Subcutaneous abdominal adipose tissue (tissue), 5 donors: ENCODE measurements around the gene NPY4R.
"Not testable (repeated sequence)": the region's sequence is repeated elsewhere in the genome, so short reads cannot be mapped to it uniquely, and the experiment has no call there.

Experiments
- H3K27ac ChIP-seq: one replicate; pipeline ENCODE4 v1.7.0; 2013; ENCODE audit warnings: low read depth, mild to moderate bottlenecking, inconsistent platforms, low read length, moderate library complexity
- H3K27me3 ChIP-seq, 5 donors: one replicate each; pipeline ENCODE4 v1.7.0; 2013; ENCODE audit warnings: low read length in 5 of 5, inconsistent platforms in 1 of 5; ENCODE audit not compliant: control insufficient read depth in 5 of 5, insufficient read depth in 4 of 5
- H3K36me3 ChIP-seq, 5 donors: one replicate each; pipeline ENCODE4 v1.7.0; 2013; ENCODE audit warnings: low read length in 5 of 5; ENCODE audit not compliant: control insufficient read depth in 5 of 5, insufficient read depth in 5 of 5
- H3K4me1 ChIP-seq, 5 donors: one replicate each; pipeline ENCODE4 v1.7.0; 2013; ENCODE audit warnings: low read length in 5 of 5, mild to moderate bottlenecking in 3 of 5, moderate library complexity in 1 of 5; ENCODE audit not compliant: control insufficient read depth in 5 of 5, insufficient read depth in 5 of 5
- H3K4me3 ChIP-seq, 5 donors: one replicate each; pipeline ENCODE4 v1.7.0; 2013; ENCODE audit warnings: low read length in 5 of 5, low read depth in 1 of 5
- H3K9ac ChIP-seq, 5 donors: one replicate each; pipeline ENCODE4 v1.7.0; 2013; ENCODE audit warnings: low read length in 5 of 5, mild to moderate bottlenecking in 4 of 5, moderate library complexity in 3 of 5
- H3K9me3 ChIP-seq, 5 donors: one replicate each; pipeline ENCODE4 v1.7.0; 2013; ENCODE audit warnings: low read length in 5 of 5; ENCODE audit not compliant: control insufficient read depth in 5 of 5
- donor health status: healthy.
- donor health status: healthy.
- donor health status: healthy.
- donor health status: healthy.
- donor health status: healthy.

NPY4R gene

GRCh38 chr10:46457071-46457470 lies 8.7 kb downstream of the NPY4R start:
- H3K27me3 ChIP-seq, H3K4me3 ChIP-seq, H3K36me3 ChIP-seq, H3K9ac ChIP-seq, H3K9me3 ChIP-seq, H3K27ac ChIP-seq, H3K4me1 ChIP-seq: not testable (repeated sequence)

DNA sequence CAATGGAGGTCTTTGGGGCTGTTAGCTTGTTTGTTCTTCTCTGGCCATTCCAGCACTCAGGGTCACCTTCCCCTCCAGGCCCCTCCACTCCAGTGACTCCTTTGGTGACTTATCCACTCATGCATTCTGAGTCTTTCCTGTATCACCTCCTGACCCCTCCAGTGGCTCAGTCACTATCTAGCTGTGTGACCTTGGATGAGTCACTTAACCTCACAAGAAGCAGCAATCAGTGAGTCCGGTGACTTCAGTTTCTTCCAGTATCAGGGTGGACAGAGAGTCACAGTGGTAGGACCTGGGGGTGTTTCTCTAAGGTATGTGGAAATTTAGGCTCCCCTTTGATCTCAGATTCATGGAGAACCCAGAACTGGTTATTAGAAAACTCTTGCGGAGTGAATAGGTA lies 9.8 kb downstream of the NPY4R start:
- H3K4me1 ChIP-seq, H3K9me3 ChIP-seq, H3K9ac ChIP-seq, H3K27me3 ChIP-seq, H3K27ac ChIP-seq, H3K36me3 ChIP-seq, H3K4me3 ChIP-seq: not testable (repeated sequence)

GRCh38 chr10:46451365-46451764 lies 14.4 kb downstream of the NPY4R start:
- not testable (repeated sequence) for H3K4me3 ChIP-seq

GRCh38 chr10:46450829-46451228 lies 14.9 kb downstream of the NPY4R start:
- H3K9me3 ChIP-seq, H3K27ac ChIP-seq, H3K27me3 ChIP-seq, H3K36me3 ChIP-seq, H3K4me1 ChIP-seq, H3K9ac ChIP-seq, H3K4me3 ChIP-seq: not testable (repeated sequence)

More at GRCh38 chr10:46451365-46451764, 14.4 kb downstream of the NPY4R start:
- not testable (repeated sequence) for H3K27ac ChIP-seq, H3K9me3 ChIP-seq, H3K4me1 ChIP-seq, H3K27me3 ChIP-seq, H3K36me3 ChIP-seq, H3K9ac ChIP-seq

DNA sequence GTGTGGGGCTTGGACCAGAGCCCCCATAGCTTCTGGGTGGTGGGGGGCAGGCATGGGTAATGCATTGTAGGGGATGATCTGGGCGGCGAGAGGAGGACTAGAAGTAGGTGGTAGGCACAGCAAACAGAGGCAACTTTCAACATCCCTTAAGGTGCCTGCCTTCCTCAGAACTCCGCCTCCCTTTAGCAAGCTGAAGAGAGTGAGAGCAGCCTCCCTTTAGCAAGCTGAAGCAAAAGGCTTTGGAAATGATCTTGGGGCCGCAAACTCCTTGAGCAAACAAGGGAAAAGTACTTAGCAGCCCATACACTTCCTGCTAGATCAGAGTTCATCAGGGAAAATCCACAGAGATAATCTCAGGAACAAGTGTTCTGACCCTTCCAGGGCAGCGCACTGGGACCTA lies 18.3 kb downstream of the NPY4R start:
- not testable (repeated sequence) for H3K36me3 ChIP-seq, H3K9me3 ChIP-seq, H3K4me1 ChIP-seq, H3K9ac ChIP-seq, H3K27ac ChIP-seq, H3K4me3 ChIP-seq, H3K27me3 ChIP-seq

DNA sequence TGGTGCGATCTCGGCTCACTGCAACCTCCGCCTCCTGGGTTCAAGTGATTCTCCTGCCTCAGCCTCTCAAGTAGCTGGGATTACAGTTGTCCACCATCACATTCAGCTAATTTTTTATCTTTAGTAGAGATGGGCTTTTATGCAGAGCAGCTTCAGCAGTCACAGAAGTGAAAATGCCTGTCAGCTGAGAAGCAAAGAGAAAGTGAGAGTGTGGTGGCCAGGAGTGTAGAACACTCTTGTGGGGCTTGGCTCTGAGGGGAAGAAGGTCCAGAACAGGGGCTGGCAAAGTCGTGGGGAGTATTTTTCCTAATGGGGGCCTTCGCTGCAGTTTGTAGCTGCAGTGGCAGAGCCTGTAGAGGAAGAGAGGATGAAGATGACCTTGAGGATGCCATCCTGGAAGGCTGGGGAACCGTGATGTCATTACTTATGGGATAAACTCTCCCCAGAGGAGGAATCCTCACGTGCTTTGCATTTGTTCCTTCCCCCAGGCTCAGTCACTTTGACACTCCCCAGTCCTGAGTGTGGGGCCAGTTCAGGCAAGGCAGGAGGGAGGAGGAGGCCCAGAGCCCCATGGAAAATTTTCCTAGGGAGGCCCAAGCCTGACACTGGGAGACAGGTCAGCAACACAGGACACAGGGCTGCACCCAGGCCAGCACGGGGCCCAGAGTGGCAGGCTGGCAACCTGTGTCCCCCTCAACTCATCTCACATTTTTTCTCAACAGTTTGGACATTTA lies 20.2 kb downstream of the NPY4R start:
- H3K9me3 ChIP-seq, H3K27ac ChIP-seq, H3K9ac ChIP-seq, H3K4me3 ChIP-seq, H3K36me3 ChIP-seq, H3K4me1 ChIP-seq, H3K27me3 ChIP-seq: not testable (repeated sequence)

- not testable (repeated sequence) for H3K27ac ChIP-seq, H3K27me3 ChIP-seq, H3K36me3 ChIP-seq, H3K4me3 ChIP-seq, H3K4me1 ChIP-seq, H3K9me3 ChIP-seq, H3K9ac ChIP-seq
Observed at GRCh38 chr10:46443422-46443821, 22.3 kb downstream of the NPY4R start.

- H3K9me3 ChIP-seq, H3K9ac ChIP-seq, H3K4me3 ChIP-seq, H3K4me1 ChIP-seq, H3K27ac ChIP-seq, H3K36me3 ChIP-seq, H3K27me3 ChIP-seq: not testable (repeated sequence)
Observed at GRCh38 chr10:46442706-46443275, 23.0 kb downstream of the NPY4R start.

DNA sequence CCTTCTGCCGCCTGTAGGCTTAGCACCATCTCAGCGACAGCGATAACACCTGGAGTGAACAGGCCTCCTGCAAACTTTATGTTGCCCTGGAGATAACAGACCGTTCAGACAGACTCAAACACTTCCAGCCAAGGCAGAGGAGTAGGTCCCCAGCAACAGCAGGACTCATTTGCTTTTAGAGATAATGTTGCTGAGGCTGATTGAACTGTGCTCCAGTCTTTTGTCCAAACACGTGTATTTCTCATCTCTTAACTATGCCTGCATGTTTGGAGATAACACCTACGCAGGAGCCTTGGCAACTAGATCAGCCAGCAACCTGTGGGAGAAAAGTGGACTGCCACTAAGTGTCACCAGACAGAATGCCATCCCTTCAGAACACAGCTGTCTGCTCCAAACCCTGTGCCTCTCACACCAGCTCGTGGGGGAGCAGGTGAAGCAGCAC lies 23.9 kb downstream of the NPY4R start:
- not testable (repeated sequence) for H3K27me3 ChIP-seq, H3K4me3 ChIP-seq, H3K9me3 ChIP-seq, H3K9ac ChIP-seq, H3K4me1 ChIP-seq, H3K27ac ChIP-seq, H3K36me3 ChIP-seq

DNA sequence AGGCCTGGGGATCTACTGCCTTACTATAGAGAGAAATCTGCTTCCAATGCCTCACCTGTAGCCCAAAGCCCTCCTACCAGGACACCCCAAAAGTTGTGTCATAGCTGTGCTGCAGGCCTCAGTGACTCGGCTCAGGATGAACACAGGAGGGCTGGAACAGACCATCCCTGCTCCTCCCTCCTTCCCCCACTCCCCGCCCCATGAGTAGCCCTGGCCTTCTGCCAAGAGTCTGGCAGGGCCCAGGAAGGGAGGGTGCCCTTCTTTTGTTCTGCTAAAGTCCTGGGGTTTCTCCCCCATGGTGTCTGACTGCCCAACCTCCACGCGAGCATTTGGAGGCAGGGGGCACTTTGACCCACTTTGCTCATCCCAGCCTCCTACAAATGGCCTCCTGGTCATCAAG lies 24.8 kb downstream of the NPY4R start:
- not testable (repeated sequence) for H3K27me3 ChIP-seq, H3K27ac ChIP-seq, H3K9me3 ChIP-seq, H3K36me3 ChIP-seq, H3K9ac ChIP-seq, H3K4me3 ChIP-seq, H3K4me1 ChIP-seq

GRCh38 chr10:46423550-46423949 lies 42.2 kb downstream of the NPY4R start:
- H3K4me3 ChIP-seq, H3K27ac ChIP-seq, H3K27me3 ChIP-seq, H3K36me3 ChIP-seq, H3K9ac ChIP-seq, H3K9me3 ChIP-seq, H3K4me1 ChIP-seq: not testable (repeated sequence)
